Parietal lobe (tissue), 1 donor: ENCODE results near the gene ALDH9A1. TPM values are rescaled to one million over a fixed set of nuclear protein-coding genes. Genes with fewer than 3 reads are reported as not detected.

Experiments used
- total RNA-seq: library from RNA; depleted of rRNA; stranded (reverse); fragments of >200 nt; gene quantifications from one replicate; pipeline ENCODE4 v1.2.3, GENCODE V29; 2014

ALDH9A1 gene
- total RNA-seq = 72.6 TPM

GRCh38 chr1:165697881-165698760 is at the start of gene ALDH9A1:
Gene ALDH9A1, minus strand, starts transcription at chr1:165698562. Its CDS starts 4 bp downstream, at chr1:165698558.

GRCh38 chr1:165630629-165631341 is 67.6 kb downstream of the ALDH9A1 start, which contains the start of gene MGST3:
Gene MGST3, plus strand, starts transcription at chr1:165631234. Its CDS starts 18,614 bp downstream, at chr1:165649848.

Other genes starting within 250 kb of the ALDH9A1 start
- gene LRRC52, start 154.6 kb downstream of the ALDH9A1 start, total RNA-seq = not detected
- gene MGST3, start 67.3 kb downstream of the ALDH9A1 start, total RNA-seq = 198 TPM
- gene TMCO1, start 70.3 kb upstream of the ALDH9A1 start, total RNA-seq = 38.5 TPM
- 92.3 TPM for gene UCK2, start 129.1 kb upstream of the ALDH9A1 start, total RNA-seq